ENCODE results near the gene LRRC36. TPM values are rescaled to one million over a fixed set of nuclear protein-coding genes. Genes with fewer than 3 reads are reported as not detected.

The LRRC36 gene
- total RNA-seq, 6 experiments from 2014 or later, result not detected

GRCh38 chr16:67397812-67398545, 71.4 kb downstream of the LRRC36 start:
- Histone ChIP-seq H3K9me3 (no peaks in the 10 kb centered on the region), H3K4me1 (peaks cover 0 to 8% (median 0%) of the 10 kb centered on the region in 4 donors), H3K27me3 (no peaks in the 10 kb centered on the region), H3K27ac (no peak overlapping the region), H3K4me3 (no peak overlapping the region), H3K36me3 (no peaks in the 10 kb centered on the region)
- TF ChIP-seq CTCF (IDR thresholded peaks at IDR 0.05) (no peak), POLR2A (IDR thresholded peaks at IDR 0.05) (no peak)
- WGBS (ENCODE audit: insufficient coverage, low coverage, low lambda C conversion rate, missing lambda C conversion rate), result 82% methylated on average over 4 of the region's 22 CpGs
- DNase-seq, result peak in 1 of 3 donors; percentile 49
- intact Hi-C loops (cut with DNase I), result loop anchor here in 1 of 2 donors (10.0 kb wide), 1 partner anchor 143 kb away; no protein-coding TSS in a partner anchor
- no peak for ATAC-seq

- H3K9me3 ChIP-seq, result no peaks in the 10 kb centered on the region
- intact Hi-C loops (cut with DNase I), result loop anchor here in 1 of 2 donors (10.0 kb wide), 1 partner anchor 144 kb away; no protein-coding TSS in a partner anchor
- no peaks in the 10 kb centered on the region for H3K27me3 ChIP-seq
- peaks cover 0 to 3% (median 0%) of the 10 kb centered on the region in 4 donors for H3K4me1 ChIP-seq
- no peak overlapping the region for H3K27ac ChIP-seq
- H3K4me3 ChIP-seq, result no peak overlapping the region
- WGBS (ENCODE audit: insufficient coverage, low coverage, low lambda C conversion rate, missing lambda C conversion rate), result 84% methylated on average over 9 of the region's 19 CpGs
- TF ChIP-seq CTCF (IDR thresholded peaks at IDR 0.05) (no peak), POLR2A (IDR thresholded peaks at IDR 0.05) (no peak)
- H3K36me3 ChIP-seq, result no peaks in the 10 kb centered on the region
- peak in 1 of 3 donors; percentile 46 for DNase-seq
- ATAC-seq, result no peak
These were observed 72.1 kb downstream of the LRRC36 start for GRCh38 chr16:67398546-67399217.

DNA sequence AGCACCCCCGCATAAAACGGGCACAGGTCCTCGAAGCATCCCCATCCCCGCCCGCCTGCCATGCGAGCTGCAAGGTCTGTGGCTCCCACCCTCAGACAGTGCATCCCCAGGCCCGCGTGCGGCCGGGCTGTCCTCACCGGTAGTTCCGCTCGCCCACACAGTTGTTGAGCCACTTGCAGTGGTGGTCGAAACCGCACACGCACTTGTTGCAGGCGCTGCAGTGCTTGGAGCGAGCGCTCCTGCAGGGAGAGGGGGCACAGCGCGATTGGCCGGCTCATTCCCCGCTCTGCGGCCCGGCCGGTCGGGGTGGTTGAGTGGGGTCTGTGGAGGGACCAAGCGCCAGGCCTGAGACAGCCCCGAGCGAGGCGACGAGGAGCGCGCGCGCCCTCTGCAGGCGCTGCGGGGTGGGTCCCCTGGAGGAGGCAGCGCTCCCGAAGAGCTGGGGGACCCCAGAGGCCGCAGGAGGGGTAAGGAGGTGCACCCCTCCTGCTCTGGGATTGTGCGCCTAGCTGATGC, 72.7 kb downstream of the LRRC36 start:
- H3K27me3 ChIP-seq, result no peaks in the 10 kb centered on the region
- no peak overlapping the region for H3K4me3 ChIP-seq
- H3K36me3 ChIP-seq, result no peaks in the 10 kb centered on the region
- 8% methylated on average over 5 of the region's 42 CpGs for WGBS (ENCODE audit: insufficient coverage, low coverage, low lambda C conversion rate, missing lambda C conversion rate)
- intact Hi-C loops (cut with DNase I), result loop anchor here in 1 of 2 donors (10.0 kb wide), 1 partner anchor 144 kb away; no protein-coding TSS in a partner anchor
- DNase-seq (peak in 1 of 3 donors; percentile 54), ATAC-seq (peak; percentile 45 to 56 (median 52))
- H3K9me3 ChIP-seq, result no peaks in the 10 kb centered on the region
- TF ChIP-seq CTCF (IDR thresholded peaks at IDR 0.05) (peak; percentile 49 to 67 (median 54)), POLR2A (IDR thresholded peaks at IDR 0.05) (no peak)
- peaks cover 0 to 3% (median 0%) of the 10 kb centered on the region in 4 donors for H3K4me1 ChIP-seq
- no peak overlapping the region for H3K27ac ChIP-seq

DNA sequence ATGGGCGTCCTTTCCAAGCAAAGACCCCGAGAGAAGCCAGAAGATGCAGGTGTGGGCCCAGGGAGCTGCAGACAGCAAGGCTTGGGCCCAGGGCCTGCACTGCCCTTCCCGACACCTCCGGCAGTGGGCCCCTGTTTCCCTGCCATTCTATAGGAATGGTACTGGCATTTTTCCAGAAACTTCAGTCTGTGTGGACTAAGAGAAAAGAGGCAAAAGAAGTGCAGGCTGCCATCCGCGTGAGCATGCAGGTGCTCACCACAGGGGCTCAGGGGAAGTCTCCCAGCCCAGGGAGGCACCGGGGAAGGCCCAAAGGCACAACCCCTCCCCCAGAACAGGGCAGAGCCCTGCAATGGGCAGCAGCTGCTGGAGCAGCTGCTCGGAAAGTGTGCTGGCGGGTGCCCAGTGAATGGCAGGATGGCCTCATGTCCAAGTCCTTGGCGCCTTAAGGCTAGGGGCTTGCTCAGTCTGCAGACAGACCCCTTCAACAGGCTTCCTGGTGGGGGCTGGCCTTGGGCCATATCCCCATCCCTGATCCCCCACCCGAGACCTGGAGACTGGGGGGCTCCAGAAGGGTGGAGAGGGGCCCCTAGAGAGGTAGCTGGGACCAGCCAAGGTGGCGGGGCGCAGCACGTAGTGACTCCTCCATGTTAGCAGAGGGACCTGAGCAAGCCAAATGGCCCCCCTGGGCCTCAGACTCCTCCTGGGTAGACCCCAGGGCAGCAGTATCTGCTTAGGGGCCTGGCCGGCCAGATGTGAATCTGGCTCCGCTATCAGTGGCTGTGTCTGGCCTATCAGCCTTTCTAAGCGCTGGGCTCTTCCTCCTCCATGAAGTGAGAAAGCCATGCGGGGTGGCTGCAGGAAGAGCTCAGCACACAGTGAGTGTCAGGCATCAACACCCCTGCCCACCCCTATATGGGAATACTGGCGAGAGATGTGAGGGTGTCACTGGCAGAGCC, 73.4 kb downstream of the LRRC36 start:
- no peaks in the 10 kb centered on the region for H3K36me3 ChIP-seq
- H3K27me3 ChIP-seq, result no peaks in the 10 kb centered on the region
- WGBS (ENCODE audit: insufficient coverage, low coverage, low lambda C conversion rate, missing lambda C conversion rate), result 90% methylated on average over 2 of the region's 19 CpGs
- intact Hi-C loops (cut with DNase I), result loop anchor here in 1 of 2 donors (10.0 kb wide), 1 partner anchor 145 kb away; no protein-coding TSS in a partner anchor
- H3K4me1 ChIP-seq, result peaks cover 0 to 3% (median 0%) of the 10 kb centered on the region in 4 donors
- no peaks in the 10 kb centered on the region for H3K9me3 ChIP-seq
- no peak overlapping the region for H3K4me3 ChIP-seq
- no peak overlapping the region for H3K27ac ChIP-seq
- no peak for DNase-seq
- TF ChIP-seq POLR2A (IDR thresholded peaks at IDR 0.05) (no peak), CTCF (IDR thresholded peaks at IDR 0.05) (no peak)
- no peak for ATAC-seq

All from right lobe of liver (tissue), 6 donors.